ENCODE data around the gene SYNCRIP.
"Not testable (repeated sequence)": the region's sequence is repeated elsewhere in the genome, so short reads cannot be mapped to it uniquely, and the experiment has no call there.

The SYNCRIP gene

GRCh38 chr6:85593438-85594196 lies 49.1 kb downstream of the SYNCRIP start, which contains the start of gene SNX14:
SNX14 (minus strand) TSS chr6:85593858; CDS start chr6:85593718, 140 bp downstream.
- peak; percentile 84 for DNase-seq

- no peak for DNase-seq
Observed at GRCh38 chr6:85592033-85592432, 50.7 kb downstream of the SYNCRIP start.

GRCh38 chr6:85591207-85591606 lies 51.5 kb downstream of the SYNCRIP start:
- no peak for DNase-seq

- DNase-seq, result no peak
Observed at GRCh38 chr6:85585741-85586140, 56.9 kb downstream of the SYNCRIP start.

GRCh38 chr6:85582832-85583231 lies 59.9 kb downstream of the SYNCRIP start:
- not testable (repeated sequence) for DNase-seq

- no peak for DNase-seq
Observed at GRCh38 chr6:85581572-85581971, 61.1 kb downstream of the SYNCRIP start.

GRCh38 chr6:85580878-85581267 lies 61.8 kb downstream of the SYNCRIP start:
- no peak for DNase-seq

- DNase-seq, result no peak
Observed at GRCh38 chr6:85580118-85580877, 62.4 kb downstream of the SYNCRIP start.

- DNase-seq, result no peak
Observed at GRCh38 chr6:85579581-85579980, 63.1 kb downstream of the SYNCRIP start.

- no peak for DNase-seq
Observed at GRCh38 chr6:85576476-85576875, 66.2 kb downstream of the SYNCRIP start.

GRCh38 chr6:85574932-85575598 lies 67.6 kb downstream of the SYNCRIP start:
- DNase-seq, result no peak

GRCh38 chr6:85569323-85569722 lies 73.4 kb downstream of the SYNCRIP start:
- no peak for DNase-seq

- DNase-seq, result no peak
Observed at GRCh38 chr6:85568411-85568810, 74.3 kb downstream of the SYNCRIP start.

- no peak for DNase-seq
Observed at GRCh38 chr6:85565736-85566135, 77.0 kb downstream of the SYNCRIP start.

- not testable (repeated sequence) for DNase-seq
Observed at GRCh38 chr6:85564223-85564622, 78.5 kb downstream of the SYNCRIP start.

All from CD4-positive, alpha-beta T cell treated with Interleukin-21 for 1 hour (primary cell).